NCI-H446 (cell line): ENCODE measurements around the gene MYLK.
"Not testable (repeated sequence)": the region's sequence is repeated elsewhere in the genome, so short reads cannot be mapped to it uniquely, and the experiment has no call there.

Experiments
- DNase-seq, 2 experiments: peaks; one replicate each; lab custom pipeline; 2025; lab: John Stamatoyannopoulos, UW

MYLK gene

GRCh38 chr3:123750209-123750608, 133.9 kb downstream of the MYLK start:
- no peak for DNase-seq

- DNase-seq: no peak
These were observed 134.4 kb downstream of the MYLK start for GRCh38 chr3:123749711-123750110.

- peak in 1 of 2 experiments; percentile 4 for DNase-seq
These were observed 138.8 kb downstream of the MYLK start for GRCh38 chr3:123745184-123745855.

DNA sequence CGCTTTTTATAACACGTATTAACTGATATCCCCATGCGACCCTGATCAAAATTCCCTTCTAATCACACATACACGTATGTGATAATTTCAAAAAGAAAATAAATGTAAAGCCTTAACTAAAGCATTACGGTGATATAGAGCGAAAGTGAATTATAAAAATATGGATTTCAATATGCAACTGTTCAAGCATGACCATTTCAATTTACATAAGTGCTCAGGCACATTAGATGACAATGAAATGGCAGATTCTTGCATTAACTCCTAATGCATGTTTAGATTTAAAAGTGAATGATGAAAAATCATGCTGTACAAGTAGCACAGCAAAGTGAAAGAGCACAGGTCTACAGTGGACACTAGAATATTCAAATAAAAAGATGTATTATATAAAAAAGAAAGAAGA, 140.1 kb downstream of the MYLK start:
- DNase-seq: no peak

- DNase-seq: no peak
These were observed 141.0 kb downstream of the MYLK start for GRCh38 chr3:123743121-123743520.

DNA sequence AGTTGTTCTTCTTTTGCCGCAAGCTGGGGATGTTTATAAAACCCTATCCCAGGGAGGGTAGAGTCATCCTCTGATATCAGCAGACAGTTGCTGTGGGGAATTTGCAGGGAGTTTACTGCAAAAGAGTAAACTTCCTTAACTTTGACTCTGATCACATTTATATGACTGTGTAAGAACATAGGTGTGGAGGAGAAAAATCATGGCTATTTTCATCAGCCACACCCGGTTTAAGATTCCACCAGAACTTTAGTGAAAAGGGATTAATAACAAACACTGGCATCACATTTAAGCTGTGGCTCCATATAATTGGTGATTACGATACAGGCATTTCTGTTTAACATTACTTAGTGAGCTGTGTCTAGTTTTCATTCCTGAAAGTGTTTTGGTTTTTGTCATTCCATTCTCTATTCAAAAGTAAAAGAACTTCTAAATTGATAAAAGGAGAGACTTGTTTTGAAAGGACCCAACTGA, 143.1 kb downstream of the MYLK start:
- DNase-seq: no peak

GRCh38 chr3:123740391-123740822, 143.7 kb downstream of the MYLK start:
- no peak for DNase-seq

GRCh38 chr3:123739754-123740153, 144.4 kb downstream of the MYLK start:
- DNase-seq: no peak

DNA sequence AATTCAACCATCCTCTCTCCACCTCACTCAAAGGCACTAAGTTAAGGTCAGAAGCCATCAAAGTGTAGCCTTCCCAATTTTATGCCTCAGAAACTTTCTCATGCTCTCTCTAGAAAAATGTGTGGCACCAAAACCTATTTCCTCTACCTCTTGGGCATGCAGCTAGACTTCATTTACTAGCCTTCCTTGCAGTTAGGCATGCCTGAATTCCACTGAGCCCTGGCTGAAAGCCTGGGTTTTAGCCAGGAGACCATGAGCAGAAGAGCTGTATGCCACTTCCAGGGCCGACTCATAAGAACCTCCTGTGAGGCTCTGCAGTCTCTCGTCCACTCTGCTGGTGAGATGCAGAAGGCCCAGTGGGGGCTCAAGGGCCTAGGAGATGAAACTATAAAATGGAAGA, 145.0 kb downstream of the MYLK start:
- DNase-seq: no peak

GRCh38 chr3:123738522-123738921, 145.6 kb downstream of the MYLK start:
- not testable (repeated sequence) for DNase-seq

DNA sequence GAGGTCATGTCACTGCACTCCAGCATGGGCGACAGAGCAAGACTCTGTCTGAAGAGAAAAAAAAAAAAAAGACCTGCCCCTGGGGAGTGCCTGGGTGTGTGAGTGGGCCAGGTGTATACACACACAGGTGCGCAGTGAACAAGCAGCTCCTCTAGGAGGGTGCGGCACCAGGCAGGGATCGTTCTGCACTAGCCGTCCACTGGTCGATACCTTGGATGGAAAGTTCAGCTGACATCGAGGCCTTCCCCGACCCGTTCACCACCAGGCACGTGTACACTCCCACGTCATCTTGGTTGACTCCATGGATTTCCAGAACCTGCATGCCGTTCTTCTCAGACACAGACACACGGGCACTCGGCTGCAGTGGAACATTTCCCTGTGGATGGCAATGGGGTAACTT, 147.0 kb downstream of the MYLK start:
- DNase-seq: no peak

GRCh38 chr3:123735456-123735855, 148.7 kb downstream of the MYLK start:
- DNase-seq: no peak

DNA sequence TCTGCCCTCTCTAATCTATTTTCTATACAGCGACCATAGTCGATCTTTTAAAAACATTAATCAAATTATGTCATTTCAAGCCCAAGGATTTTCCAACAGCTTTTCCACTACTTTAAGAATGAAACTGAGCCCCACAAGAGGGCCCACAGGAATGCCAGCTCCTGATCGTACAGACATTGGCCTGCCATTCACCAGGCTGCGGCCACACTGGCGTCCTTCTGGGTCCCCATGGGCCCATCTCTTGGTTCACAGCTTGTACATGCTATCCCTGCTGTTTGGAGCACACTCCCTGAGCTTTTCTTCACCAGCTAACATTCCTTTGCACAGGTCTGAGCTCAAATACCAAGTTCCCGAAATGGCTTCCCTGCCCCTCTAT, 149.6 kb downstream of the MYLK start:
- no peak for DNase-seq

DNA sequence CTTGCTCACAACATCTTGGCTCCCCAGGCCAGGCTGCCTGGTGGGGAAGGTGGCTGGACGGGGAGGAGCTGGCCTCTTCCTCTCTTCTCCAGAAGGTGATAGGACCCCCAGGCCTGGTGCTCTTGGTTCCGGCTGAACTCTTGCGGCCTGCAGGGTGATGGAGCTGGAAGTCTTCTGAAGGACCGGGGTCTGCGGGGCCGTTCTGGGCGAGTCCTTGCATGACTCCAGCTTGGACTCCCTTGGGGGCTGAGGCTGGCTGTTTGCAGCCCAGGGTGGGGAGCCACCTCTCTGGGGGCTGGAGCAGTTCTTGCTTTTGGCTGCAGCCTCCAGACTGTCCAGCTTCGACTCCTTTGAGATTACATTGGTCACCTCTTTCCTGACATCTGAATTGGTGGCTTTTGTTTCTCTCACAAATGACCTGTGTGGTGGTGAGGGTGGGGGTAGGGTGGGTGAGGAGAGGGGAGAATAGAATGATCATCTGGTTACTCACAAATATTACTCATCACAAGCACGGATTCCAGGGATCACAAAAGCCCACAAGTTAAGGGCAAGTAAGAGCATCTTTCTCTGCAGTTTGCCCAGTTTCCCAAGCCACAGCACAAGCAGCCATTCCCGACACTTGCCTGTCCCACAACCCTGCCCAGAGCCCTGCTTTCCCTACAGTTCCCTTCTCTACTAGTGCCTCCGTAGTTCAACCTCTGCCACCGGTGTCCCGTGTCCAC, 150.2 kb downstream of the MYLK start:
- no peak for DNase-seq

DNA sequence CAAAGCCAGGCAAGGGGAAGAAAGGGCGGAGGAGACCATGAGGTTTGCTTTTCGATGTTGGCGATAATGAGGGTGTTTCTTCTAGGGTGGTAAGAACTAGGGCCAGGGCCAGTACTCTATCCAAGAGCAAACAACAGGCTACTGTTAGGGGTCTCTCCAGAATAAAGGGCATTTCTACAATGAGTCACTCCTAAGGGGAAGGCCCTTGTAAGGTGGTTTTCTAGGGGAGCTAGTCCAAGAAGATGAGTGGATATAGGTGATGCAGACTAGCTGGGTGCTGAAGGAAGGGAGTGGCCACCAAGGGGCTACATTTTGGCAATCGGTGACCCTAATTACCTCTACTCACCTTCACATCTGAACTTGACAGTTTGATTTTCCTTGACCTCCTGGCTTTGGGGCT, 150.8 kb downstream of the MYLK start:
- no peak for DNase-seq

DNA sequence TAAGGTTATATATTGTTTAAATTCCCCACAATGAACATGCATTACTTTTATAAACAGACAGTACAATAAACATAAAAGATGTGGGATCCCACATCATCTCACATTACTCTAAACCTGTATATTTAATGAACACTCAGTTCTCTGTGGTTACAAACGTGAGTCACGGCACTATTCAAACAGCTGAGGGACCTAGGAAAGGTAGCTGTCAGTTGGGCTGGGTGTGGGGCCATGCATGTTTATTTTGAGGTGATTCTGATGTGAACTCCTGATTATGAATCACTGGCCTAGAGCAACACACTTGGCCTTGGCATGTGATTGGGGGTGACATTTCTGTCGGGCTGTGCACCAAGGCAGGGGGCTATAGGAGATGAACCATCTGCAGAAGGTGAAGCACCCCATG, 151.7 kb downstream of the MYLK start:
- no peak for DNase-seq

- DNase-seq: no peak
These were observed 153.3 kb downstream of the MYLK start for GRCh38 chr3:123730829-123731228.

DNA sequence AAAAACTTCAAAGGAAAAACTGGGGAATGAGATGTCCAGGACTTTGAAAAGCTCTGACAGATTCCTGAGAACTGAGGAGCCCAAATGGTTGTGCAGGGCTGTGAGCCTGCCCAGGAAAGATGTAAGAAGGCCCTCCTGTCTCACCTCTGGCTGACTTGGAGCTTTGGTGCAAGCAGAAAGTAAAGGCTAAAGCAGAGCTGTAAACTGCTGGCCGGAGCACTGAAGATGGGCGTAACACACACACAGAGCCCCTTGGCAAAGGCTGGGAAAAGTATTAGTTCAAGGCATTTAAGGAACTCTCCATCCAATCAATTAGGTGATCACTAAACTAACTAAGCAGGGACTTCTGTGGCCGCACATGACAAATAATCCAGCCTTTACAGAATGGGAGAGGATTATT, 155.1 kb downstream of the MYLK start:
- no peak for DNase-seq

GRCh38 chr3:123728014-123728413, 156.1 kb downstream of the MYLK start:
- no peak for DNase-seq

DNA sequence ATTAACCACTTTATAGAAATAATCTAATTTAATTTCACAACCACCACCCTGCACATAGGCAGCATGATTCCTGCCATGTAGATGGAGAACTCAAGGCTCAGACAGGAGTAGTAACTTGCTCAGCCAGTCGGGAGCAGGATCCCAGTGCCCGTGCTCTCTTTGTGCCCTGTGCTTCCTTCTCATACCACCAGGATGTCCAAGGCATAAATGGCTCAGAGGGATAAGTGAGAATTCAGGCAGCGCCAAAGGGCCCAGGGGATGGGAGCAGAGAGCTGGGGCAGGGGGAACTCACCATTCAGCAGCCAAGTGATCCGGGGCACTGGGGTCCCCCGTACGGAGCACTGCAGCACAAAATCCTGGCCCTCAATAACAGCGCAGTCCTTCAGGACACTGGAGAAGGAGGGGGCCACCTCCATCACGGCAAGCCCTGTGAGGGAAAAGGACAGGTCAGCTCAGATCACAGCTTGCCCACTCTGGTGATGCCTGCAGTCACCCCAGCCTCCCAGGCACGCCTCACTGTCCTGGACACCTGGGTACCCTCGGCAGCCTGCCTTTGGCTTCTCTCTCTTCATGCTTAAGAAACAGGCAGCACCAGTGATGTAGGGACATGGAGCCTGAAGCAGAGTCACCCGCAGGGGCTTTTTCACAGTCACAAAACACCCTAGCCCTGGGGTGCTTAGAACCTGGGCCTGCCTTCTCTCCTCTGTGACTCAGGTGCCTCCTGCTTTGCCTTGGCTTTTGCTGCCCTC, 158.3 kb downstream of the MYLK start:
- no peak for DNase-seq

DNA sequence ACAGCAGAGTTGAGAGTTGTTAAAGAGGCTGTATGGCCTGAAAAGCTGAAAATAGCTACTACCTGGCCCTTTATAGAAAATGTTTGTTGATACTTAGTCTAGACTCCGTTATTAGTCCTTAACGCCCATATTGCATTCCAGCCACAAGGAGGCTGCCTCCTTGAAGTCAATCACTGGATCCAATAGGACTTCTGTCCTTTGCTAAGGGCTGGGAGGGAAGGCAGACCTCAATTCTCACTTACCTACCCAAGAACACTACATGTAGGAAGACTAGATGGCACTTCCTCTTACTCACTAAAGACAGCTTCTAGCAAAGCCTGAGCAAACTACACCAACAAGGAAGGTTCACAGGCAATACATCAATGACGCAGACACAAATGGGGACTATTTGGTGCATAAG, 159.8 kb downstream of the MYLK start:
- DNase-seq: no peak

- peak; percentile 88 to 95 for DNase-seq
These were observed 160.5 kb downstream of the MYLK start for GRCh38 chr3:123723522-123724168.
